ENCODE measurements around the gene SSX4.
"Not testable (repeated sequence)": the region's sequence is repeated elsewhere in the genome, so short reads cannot be mapped to it uniquely, and the experiment has no call there.

SSX4 gene

GRCh38 chrX:48383239-48383638 lies at the start of gene SSX4:
Gene SSX4, plus strand, starts transcription at chrX:48383539. Its CDS starts 515 bp downstream, at chrX:48384054.
- in situ Hi-C loops (cut with HindIII; ENCODE audit: low sequenced_read_pairs), result not testable (repeated sequence)

- in situ Hi-C loops (cut with HindIII; ENCODE audit: low sequenced_read_pairs), result not testable (repeated sequence)
Observed at GRCh38 chrX:48346059-48346458, 37.3 kb upstream of the SSX4 start.

GRCh38 chrX:48356315-48357094 lies 26.8 kb upstream of the SSX4 start, which contains the start of gene SSX3:
Gene SSX3, minus strand, starts transcription at chrX:48356703. Its CDS starts 1,454 bp downstream, at chrX:48355249.
- in situ Hi-C loops (cut with HindIII; ENCODE audit: low sequenced_read_pairs), result not testable (repeated sequence)

GRCh38 chrX:48357681-48358080 lies 25.7 kb upstream of the SSX4 start:
- in situ Hi-C loops (cut with HindIII; ENCODE audit: low sequenced_read_pairs), result no loop called here

GRCh38 chrX:48359281-48359680 lies 24.1 kb upstream of the SSX4 start:
- in situ Hi-C loops (cut with HindIII; ENCODE audit: low sequenced_read_pairs), result not testable (repeated sequence)

GRCh38 chrX:48367717-48368408 lies 15.5 kb upstream of the SSX4 start:
- in situ Hi-C loops (cut with HindIII; ENCODE audit: low sequenced_read_pairs), result not testable (repeated sequence)

- in situ Hi-C loops (cut with HindIII; ENCODE audit: low sequenced_read_pairs), result not testable (repeated sequence)
Observed at GRCh38 chrX:48370408-48370807, 12.9 kb upstream of the SSX4 start.

GRCh38 chrX:48396931-48397330 lies 13.6 kb downstream of the SSX4 start:
- in situ Hi-C loops (cut with HindIII; ENCODE audit: low sequenced_read_pairs), result not testable (repeated sequence)

- in situ Hi-C loops (cut with HindIII; ENCODE audit: low sequenced_read_pairs), result not testable (repeated sequence)
Observed at GRCh38 chrX:48397825-48398224, 14.5 kb downstream of the SSX4 start.

GRCh38 chrX:48411860-48412259 lies 28.5 kb downstream of the SSX4 start, which contains the start of gene SSX4B:
Gene SSX4B, minus strand, starts transcription at chrX:48411960. Its CDS starts 588 bp downstream, at chrX:48411372.
- in situ Hi-C loops (cut with HindIII; ENCODE audit: low sequenced_read_pairs), result not testable (repeated sequence)

GRCh38 chrX:48427027-48427716 lies 43.8 kb downstream of the SSX4 start:
- in situ Hi-C loops (cut with HindIII; ENCODE audit: low sequenced_read_pairs), result not testable (repeated sequence)

GRCh38 chrX:48429606-48430005 lies 46.3 kb downstream of the SSX4 start:
- in situ Hi-C loops (cut with HindIII; ENCODE audit: low sequenced_read_pairs), result not testable (repeated sequence)

GRCh38 chrX:48430166-48430565 lies 46.8 kb downstream of the SSX4 start:
- in situ Hi-C loops (cut with HindIII; ENCODE audit: low sequenced_read_pairs), result not testable (repeated sequence)

- in situ Hi-C loops (cut with HindIII; ENCODE audit: low sequenced_read_pairs), result not testable (repeated sequence)
Observed at GRCh38 chrX:48433713-48434112, 50.4 kb downstream of the SSX4 start.

All from DLD1 (cell line).